Activated T-helper 17 cell treated with anti-CD3 and anti-CD28 coated beads, Interleukin-2, amount 50 U/mL, for 72 hours (primary cell): Measurements from ENCODE around the gene BIRC5. TPM values are rescaled to one million over a fixed set of nuclear protein-coding genes. Genes with fewer than 3 reads are reported as not detected.
"Not testable (repeated sequence)": the region's sequence is repeated elsewhere in the genome, so short reads cannot be mapped to it uniquely, and the experiment has no call there.

Experiments used
- ATAC-seq: fragments of 150-1000 bp; cut with Tn5 transposase; replicated peaks from 2 replicates; pipeline ENCODE4 v1.10.0; 2021; ENCODE audit warnings: mild to moderate bottlenecking, moderate library complexity
- H3K27ac Mint-ChIP-seq: one replicate; pipeline ENCODE4 v1.8.0; 2022; ENCODE audit warnings: mixed read lengths
- H3K27me3 Mint-ChIP-seq: one replicate; pipeline ENCODE4 v1.8.0; 2022; ENCODE audit warnings: mixed read lengths
- H3K36me3 Mint-ChIP-seq: one replicate; pipeline ENCODE4 v1.8.0; 2022; ENCODE audit warnings: low read depth, mild to moderate bottlenecking, mixed read lengths
- H3K4me1 Mint-ChIP-seq: one replicate; pipeline ENCODE4 v1.8.0; 2022; ENCODE audit warnings: mixed read lengths
- H3K4me3 Mint-ChIP-seq: one replicate; pipeline ENCODE4 v1.8.0; 2022; ENCODE audit warnings: mild to moderate bottlenecking, mixed read lengths
- H3K9me3 Mint-ChIP-seq: one replicate; pipeline ENCODE4 v1.8.0; 2022; ENCODE audit warnings: mixed read lengths
- total RNA-seq, 2 donors: library from RNA; stranded (reverse); gene quantifications; one replicate each; pipeline ENCODE4 v1.2.3, GENCODE V29; 2022

The BIRC5 gene
- total RNA-seq, 2 donors from 2014 or later: 68.6 to 104 TPM

GRCh38 chr17:78226055-78226758 is 12.2 kb downstream of the BIRC5 start:
- no peak for ATAC-seq
- Mint-ChIP-seq H3K9me3 (no peaks in the 10 kb centered on the region), H3K27ac (no peak overlapping the region), H3K36me3 (peaks cover 22% of the 10 kb centered on the region), H3K4me3 (no peak overlapping the region), H3K4me1 (no peaks in the 10 kb centered on the region), H3K27me3 (peaks cover 7% of the 10 kb centered on the region)

DNA sequence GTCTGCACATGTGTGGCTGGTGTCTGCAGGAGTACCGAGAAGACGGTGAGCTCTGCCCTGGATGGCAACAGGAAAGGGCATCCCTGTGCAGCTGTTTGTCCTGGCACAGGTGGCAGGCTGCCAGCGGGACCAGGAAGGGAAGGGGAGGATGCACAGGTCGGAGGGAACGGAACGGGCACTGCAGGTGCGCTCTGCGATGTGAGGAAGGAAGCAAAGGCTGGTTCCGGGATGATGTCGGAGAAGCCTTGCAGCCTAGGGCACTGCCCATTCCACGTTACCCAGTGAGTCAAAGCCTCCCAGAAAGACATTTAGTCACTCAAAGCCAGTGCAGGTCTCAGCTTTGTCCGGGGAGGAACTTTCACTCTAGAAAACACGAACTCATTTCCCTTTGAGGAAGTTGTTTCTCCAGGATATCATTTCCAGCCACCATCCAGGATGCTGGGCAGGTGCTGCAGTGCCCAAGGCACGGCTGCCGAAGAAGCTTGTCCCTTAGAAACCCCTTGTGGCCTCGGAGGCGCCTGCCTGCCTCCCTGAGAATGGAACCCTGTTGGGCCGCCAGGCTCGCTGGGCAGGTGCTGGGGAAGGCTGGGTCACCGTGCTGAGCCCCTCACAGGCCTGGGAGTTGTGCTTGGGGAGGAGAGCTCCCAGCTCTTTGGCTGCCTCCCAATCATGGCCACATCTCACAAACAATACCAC is 12.9 kb downstream of the BIRC5 start:
- Mint-ChIP-seq H3K27me3 (peaks cover 7% of the 10 kb centered on the region), H3K9me3 (no peaks in the 10 kb centered on the region), H3K27ac (no peak overlapping the region), H3K36me3 (peaks cover 21% of the 10 kb centered on the region), H3K4me1 (no peaks in the 10 kb centered on the region), H3K4me3 (no peak overlapping the region)
- ATAC-seq: peak; percentile 46

- Mint-ChIP-seq H3K36me3 (peaks cover 21% of the 10 kb centered on the region), H3K27ac (no peak overlapping the region), H3K9me3 (no peaks in the 10 kb centered on the region), H3K4me1 (no peaks in the 10 kb centered on the region), H3K4me3 (no peak overlapping the region), H3K27me3 (peaks cover 12% of the 10 kb centered on the region)
- ATAC-seq: no peak
Observed at GRCh38 chr17:78227455-78227916, 13.4 kb downstream of the BIRC5 start.

GRCh38 chr17:78228176-78228575 is 14.1 kb downstream of the BIRC5 start:
- ATAC-seq: no peak
- Mint-ChIP-seq H3K4me3 (no peak overlapping the region), H3K9me3 (no peaks in the 10 kb centered on the region), H3K27ac (no peak overlapping the region), H3K4me1 (no peaks in the 10 kb centered on the region), H3K36me3 (peaks cover 14% of the 10 kb centered on the region), H3K27me3 (peaks cover 18% of the 10 kb centered on the region)

DNA sequence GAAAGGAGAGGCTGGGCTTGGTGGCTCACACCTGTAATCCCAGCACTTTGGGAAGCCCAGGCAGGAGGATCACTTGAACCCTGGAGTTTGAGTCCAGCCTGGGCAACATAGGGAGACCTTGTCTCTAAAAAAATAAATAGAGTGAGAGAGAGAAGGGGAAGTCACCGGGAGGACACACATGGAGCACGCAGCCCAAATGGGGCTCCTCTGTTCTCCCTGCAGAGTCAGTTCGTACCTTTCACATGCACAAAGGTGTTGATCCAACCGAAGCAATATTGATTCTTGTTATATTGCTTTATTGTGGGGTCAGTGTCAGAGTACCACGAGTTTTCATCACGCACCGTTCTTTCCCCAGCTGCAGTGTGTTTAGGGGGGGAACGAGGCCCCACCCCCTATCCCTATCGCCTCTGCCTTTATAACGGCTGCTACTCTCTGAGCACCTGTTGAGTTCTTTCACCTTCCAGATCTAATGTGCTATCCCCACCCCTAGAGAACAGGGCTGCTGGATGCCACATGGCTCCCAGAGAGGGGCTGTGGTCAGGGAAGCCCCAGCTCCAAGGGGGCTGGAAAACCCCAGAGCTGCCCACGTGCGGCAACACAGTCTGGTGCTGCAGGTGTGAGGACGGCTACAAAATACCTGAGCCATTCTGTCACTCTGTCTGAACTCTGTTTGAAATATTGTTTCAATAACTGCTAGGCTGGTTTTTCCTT is 16.4 kb downstream of the BIRC5 start:
- ATAC-seq: no peak
- Mint-ChIP-seq H3K4me1 (no peaks in the 10 kb centered on the region), H3K9me3 (no peaks in the 10 kb centered on the region), H3K4me3 (no peak overlapping the region), H3K27me3 (peaks cover 18% of the 10 kb centered on the region), H3K36me3 (no peaks in the 10 kb centered on the region), H3K27ac (no peak overlapping the region)

DNA sequence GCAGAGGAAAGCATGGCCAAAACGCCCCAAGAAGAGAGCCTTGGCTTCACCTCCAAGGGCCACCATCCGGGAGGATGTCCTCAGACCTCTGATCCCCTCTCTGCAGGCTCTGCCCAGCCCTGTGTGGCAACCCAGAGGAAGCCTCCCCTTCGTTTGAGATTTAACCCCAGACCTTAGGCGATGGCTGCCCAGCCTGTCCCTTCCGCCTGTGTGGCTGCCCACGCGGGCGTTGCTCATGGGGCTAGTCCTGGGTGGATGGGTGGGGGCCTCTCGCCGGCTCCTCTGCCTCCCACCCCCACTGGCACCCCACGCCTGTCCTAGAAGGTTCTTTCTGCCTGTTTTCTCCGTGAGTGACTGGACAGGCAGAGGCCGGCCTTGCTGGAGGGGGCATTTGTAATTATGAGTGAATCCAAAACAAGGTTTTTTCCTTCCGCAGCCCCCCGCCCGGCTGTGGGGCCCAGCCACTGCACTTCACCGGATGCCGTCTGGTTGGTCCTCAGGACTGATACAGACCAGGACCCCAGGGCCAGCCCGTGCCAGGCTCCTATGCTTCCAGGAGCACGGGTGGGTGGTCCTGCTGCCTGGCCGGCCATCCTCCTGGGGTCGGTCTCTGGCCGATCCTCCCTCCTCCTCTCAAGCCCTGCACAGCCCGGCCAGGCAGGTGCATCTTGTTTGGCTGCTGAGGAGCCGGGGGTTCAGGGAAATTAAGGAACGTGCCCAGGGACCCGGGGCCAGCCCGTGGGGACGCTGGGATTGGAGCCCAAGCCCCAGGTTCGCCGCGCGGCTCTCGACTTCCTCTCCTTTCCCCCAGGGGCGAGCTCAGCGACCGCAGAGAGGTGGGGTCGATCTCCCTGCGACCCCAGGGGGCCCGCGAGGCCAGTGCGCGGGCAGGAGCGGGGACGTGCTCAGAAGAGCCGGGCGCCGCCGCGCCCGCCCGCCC is 17.2 kb downstream of the BIRC5 start, which contains the start of gene TMEM235:
TMEM235 (plus strand) TSS at position 636 of the 940 bp plus-strand sequence. CDS start 393 bp downstream, outside the sequence.
- no peak within 1 kb of the TSS for H3K4me3 Mint-ChIP-seq
- H3K4me1 Mint-ChIP-seq: no peaks in the 10 kb centered on the region
- H3K27ac Mint-ChIP-seq: no peak within 1 kb of the TSS
- no peaks in the 10 kb centered on the region for H3K9me3 Mint-ChIP-seq
- no peak for ATAC-seq
- H3K27me3 Mint-ChIP-seq: peaks cover 18% of the 10 kb centered on the region
- H3K36me3 Mint-ChIP-seq: no peaks in the 10 kb centered on the region

GRCh38 chr17:78231991-78232858 is 18.2 kb downstream of the BIRC5 start:
- Mint-ChIP-seq H3K4me1 (no peaks in the 10 kb centered on the region), H3K4me3 (no peak overlapping the region), H3K36me3 (no peaks in the 10 kb centered on the region), H3K27me3 (peaks cover 18% of the 10 kb centered on the region), H3K27ac (no peak overlapping the region), H3K9me3 (no peaks in the 10 kb centered on the region)
- ATAC-seq: no peak

DNA sequence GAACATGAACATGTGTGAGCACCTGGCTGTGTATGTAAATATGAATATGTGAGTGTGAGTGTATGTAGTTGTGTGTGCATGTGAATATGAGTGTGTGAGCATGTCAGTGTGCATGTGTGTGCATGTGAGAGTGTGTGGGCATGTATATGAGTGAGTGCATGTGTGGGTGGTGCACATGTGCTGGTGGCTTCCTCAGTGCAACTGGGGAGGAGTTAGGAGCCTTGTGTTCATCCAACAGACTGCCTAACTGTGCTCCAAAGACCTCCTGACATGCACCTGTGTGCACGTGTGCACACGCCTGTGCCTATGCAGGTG is 18.8 kb downstream of the BIRC5 start:
- H3K9me3 Mint-ChIP-seq: no peaks in the 10 kb centered on the region
- no peak overlapping the region for H3K27ac Mint-ChIP-seq
- no peak for ATAC-seq
- no peaks in the 10 kb centered on the region for H3K4me1 Mint-ChIP-seq
- no peak overlapping the region for H3K4me3 Mint-ChIP-seq
- H3K27me3 Mint-ChIP-seq: peaks cover 18% of the 10 kb centered on the region
- no peaks in the 10 kb centered on the region for H3K36me3 Mint-ChIP-seq

DNA sequence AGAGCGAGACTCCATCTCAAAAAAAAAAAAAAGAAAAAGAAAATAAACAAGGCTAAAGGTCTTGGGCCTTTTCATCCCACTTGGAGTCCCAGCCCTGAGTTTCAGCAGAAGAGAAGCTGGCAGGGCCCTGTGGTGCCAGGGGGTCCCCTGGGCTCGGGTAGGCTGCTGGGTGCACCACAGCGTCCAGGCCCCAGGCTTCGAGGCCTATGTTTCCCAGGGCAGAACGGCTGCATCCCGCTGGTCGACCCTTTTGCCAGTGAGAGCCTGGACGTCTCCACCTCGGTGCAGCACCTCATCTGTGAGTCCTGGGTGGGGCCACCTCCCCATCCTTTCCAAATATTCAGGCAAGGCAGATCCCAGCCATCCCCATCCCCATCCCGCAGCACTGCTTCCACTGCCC is 19.6 kb downstream of the BIRC5 start:
- Mint-ChIP-seq H3K4me1 (no peaks in the 10 kb centered on the region), H3K9me3 (no peaks in the 10 kb centered on the region), H3K36me3 (no peaks in the 10 kb centered on the region), H3K27me3 (peaks cover 18% of the 10 kb centered on the region), H3K27ac (no peak overlapping the region), H3K4me3 (no peak overlapping the region)
- no peak for ATAC-seq

DNA sequence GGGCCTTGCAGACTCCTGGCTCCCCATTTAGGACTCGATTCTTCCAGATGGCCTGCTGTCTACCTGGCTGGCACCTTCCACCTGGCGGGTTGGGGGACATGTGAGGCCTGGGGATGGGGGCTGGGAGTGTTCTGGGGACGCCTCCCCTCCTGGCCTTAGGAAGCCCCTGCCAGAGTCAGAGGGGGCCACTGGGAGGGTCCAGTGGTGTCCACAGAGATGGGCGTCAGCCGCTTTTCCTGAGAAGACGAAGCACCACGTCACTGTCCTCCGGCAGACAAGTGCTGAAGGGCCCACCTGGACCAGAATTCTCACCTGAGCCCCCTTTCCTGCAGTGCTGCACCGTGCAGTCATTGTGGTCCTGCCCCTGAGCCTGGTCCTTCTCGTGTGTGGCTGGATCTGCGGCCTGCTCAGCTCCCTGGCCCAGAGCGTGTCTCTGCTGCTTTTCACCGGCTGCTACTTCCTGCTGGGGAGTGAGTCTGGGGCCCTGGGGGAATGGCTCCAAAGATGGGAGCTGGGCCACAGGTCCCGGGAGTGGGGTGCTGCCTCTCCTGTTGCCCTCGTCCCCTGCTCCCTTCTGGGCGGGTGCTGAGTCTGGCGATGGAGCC is 20.3 kb downstream of the BIRC5 start:
- Mint-ChIP-seq H3K9me3 (no peaks in the 10 kb centered on the region), H3K36me3 (no peaks in the 10 kb centered on the region), H3K4me3 (no peak overlapping the region), H3K27me3 (peaks cover 18% of the 10 kb centered on the region), H3K27ac (no peak overlapping the region), H3K4me1 (no peaks in the 10 kb centered on the region)
- no peak for ATAC-seq

- H3K27me3 Mint-ChIP-seq: peaks cover 18% of the 10 kb centered on the region
- not testable (repeated sequence) for H3K27ac Mint-ChIP-seq, ATAC-seq, H3K36me3 Mint-ChIP-seq, H3K4me3 Mint-ChIP-seq, H3K9me3 Mint-ChIP-seq, H3K4me1 Mint-ChIP-seq
Observed at GRCh38 chr17:78235022-78235421, 21.0 kb downstream of the BIRC5 start.

- H3K9me3 Mint-ChIP-seq: no peaks in the 10 kb centered on the region
- H3K27ac Mint-ChIP-seq: no peak overlapping the region
- H3K4me3 Mint-ChIP-seq: no peak overlapping the region
- H3K27me3 Mint-ChIP-seq: peaks cover 12% of the 10 kb centered on the region
- no peaks in the 10 kb centered on the region for H3K4me1 Mint-ChIP-seq
- no peak for ATAC-seq
- H3K36me3 Mint-ChIP-seq: no peaks in the 10 kb centered on the region
Observed at GRCh38 chr17:78235885-78236284, 21.8 kb downstream of the BIRC5 start.
